Neural progenitor cell (in vitro differentiated cells): Measurements from ENCODE around the gene SIRT5. TPM values are rescaled to one million over a fixed set of nuclear protein-coding genes. Genes with fewer than 3 reads are reported as not detected.

Experiments
- DNase-seq: peaks from one replicate; pipeline ENCODE4 v3.0.0-alpha.2; 2016; ENCODE audit warnings: low spot score
- H2AFZ ChIP-seq: fragments of 200-600 bp; sonication (generic); replicated peaks from 2 replicates; pipeline ENCODE4 v1.6.1; 2016; ENCODE audit warnings: antibody characterized with exemption
- H3F3A ChIP-seq: fragments of 200-600 bp; sonication (generic); 2 replicates; pipeline ENCODE4 v1.6.1; 2016; ENCODE audit warnings: antibody characterized with exemption, low read depth
- H3K27ac ChIP-seq: fragments of 200-600 bp; sonication (generic); 2 replicates; pipeline ENCODE4 v1.5.1; 2016; ENCODE audit warnings: mild to moderate bottlenecking
- H3K27me3 ChIP-seq: fragments of 200-600 bp; sonication (generic); 2 replicates; pipeline ENCODE4 v1.6.1; 2016; ENCODE audit warnings: mild to moderate bottlenecking, moderate library complexity
- H3K36me3 ChIP-seq: fragments of 200-600 bp; sonication (generic); 2 replicates; pipeline ENCODE4 v1.5.1; 2016
- H3K4me1 ChIP-seq: fragments of 200-600 bp; sonication (generic); 2 replicates; pipeline ENCODE4 v1.6.1; 2016; ENCODE audit warnings: mixed run types
- H3K4me2 ChIP-seq: fragments of 200-600 bp; sonication (generic); 2 replicates; pipeline ENCODE4 v1.6.1; 2016
- H3K4me3 ChIP-seq: fragments of 200-600 bp; sonication (generic); 2 replicates; pipeline ENCODE4 v1.5.1; 2016
- H3K79me2 ChIP-seq: fragments of 200-600 bp; sonication (generic); 2 replicates; pipeline ENCODE4 v1.6.1; 2016; ENCODE audit warnings: low read depth
- H3K9ac ChIP-seq: fragments of 200-600 bp; sonication (generic); 2 replicates; pipeline ENCODE4 v1.6.1; 2016
- H3K9me3 ChIP-seq: fragments of 200-600 bp; sonication (generic); 2 replicates; pipeline ENCODE4 v1.5.1; 2016; ENCODE audit warnings: low read depth
- H4K20me1 ChIP-seq: fragments of 200-600 bp; sonication (generic); 2 replicates; pipeline ENCODE4 v1.6.1; 2016; ENCODE audit warnings: low read depth
- H3K27ac Mint-ChIP-seq: 3 replicates; pipeline ENCODE4 v1.8.0; 2021; ENCODE audit warnings: mixed read lengths
- H3K27me3 Mint-ChIP-seq: 2 replicates; pipeline ENCODE4 v1.8.0; 2022; ENCODE audit warnings: low read depth, mild to moderate bottlenecking, inconsistent platforms, moderate library complexity, mixed read lengths; ENCODE audit not compliant: insufficient read depth
- H3K36me3 Mint-ChIP-seq: 3 replicates; pipeline ENCODE4 v1.8.0; 2021; ENCODE audit warnings: mixed read lengths
- H3K4me1 Mint-ChIP-seq: 3 replicates; pipeline ENCODE4 v1.8.0; 2021; ENCODE audit warnings: mixed read lengths
- H3K4me3 Mint-ChIP-seq: 3 replicates; pipeline ENCODE4 v1.8.0; 2021; ENCODE audit warnings: mild to moderate bottlenecking, moderate library complexity, mixed read lengths
- H3K9me3 Mint-ChIP-seq: 3 replicates; pipeline ENCODE4 v1.8.0; 2020; ENCODE audit warnings: mixed read lengths
- EZH2 ChIP-seq: fragments of 200-600 bp; sonication (generic); IDR thresholded peaks from 2 replicates; pipeline ENCODE4 v1.6.1; 2017; ENCODE audit warnings: antibody characterized with exemption, mild to moderate bottlenecking, moderate library complexity
- EZH2phosphoT487 ChIP-seq: fragments of 200-600 bp; sonication (generic); IDR thresholded peaks from 2 replicates; pipeline ENCODE4 v1.6.1; 2017; ENCODE audit warnings: antibody characterized with exemption
- total RNA-seq: library from RNA; depleted of rRNA; stranded (reverse); fragments of >200 nt; gene quantifications from 2 replicates; pipeline ENCODE4 v1.2.3, GENCODE V29; 2015; ENCODE audit warnings: low replicate concordance
- TF ChIP-seq, protein P1 (sequence below): fragments of 200-600 bp; sonication (generic); IDR thresholded peaks from 2 replicates; pipeline ENCODE4 v1.5.1; 2017; ENCODE audit warnings: antibody characterized with exemption, mild to moderate bottlenecking

SIRT5 gene
- total RNA-seq: 14.3 and 18.2 TPM in 2 replicates

DNA sequence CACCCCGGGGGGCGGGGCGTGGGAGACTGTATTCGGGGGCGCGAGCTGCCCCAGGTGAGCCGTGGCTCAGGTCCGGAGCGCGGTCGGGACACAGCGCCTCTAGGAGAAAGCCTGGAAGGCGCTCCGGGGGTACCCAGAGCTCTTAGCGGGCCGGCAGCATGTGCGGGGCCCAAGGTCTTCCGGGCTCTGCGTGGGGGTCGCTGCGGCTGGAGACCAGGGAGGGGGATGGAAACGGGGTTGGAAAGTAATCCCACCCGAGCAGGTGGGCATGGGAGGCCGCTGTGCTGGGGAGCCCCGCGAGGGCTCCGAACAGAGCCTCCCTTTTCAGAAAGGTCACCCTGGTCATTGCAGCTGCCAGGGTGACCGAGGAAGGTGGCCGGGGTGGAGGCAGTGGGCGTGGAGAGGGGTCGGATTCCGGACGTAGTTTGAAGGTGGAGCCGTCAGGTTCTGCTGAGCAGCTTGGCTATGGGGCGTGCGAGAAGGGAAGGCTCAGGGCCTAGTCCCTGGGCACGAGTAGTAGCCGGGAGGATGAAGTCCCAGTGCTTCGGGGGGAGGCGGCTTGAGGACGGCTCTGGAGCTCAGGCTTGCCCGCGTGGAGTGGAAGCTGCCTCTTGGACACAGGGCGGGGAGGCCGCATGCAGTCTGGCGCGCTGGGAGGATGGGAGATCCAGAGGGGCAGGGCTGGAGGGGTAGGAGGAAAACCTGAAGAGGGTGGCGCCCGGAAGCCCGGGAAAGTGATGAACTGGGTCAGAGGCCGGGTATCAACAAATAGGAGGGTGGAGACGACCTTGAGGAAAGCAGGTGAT lies at the start of gene SIRT5:
SIRT5 (plus strand) TSS at position 31 of the 806 bp plus-strand sequence. CDS start 9,510 bp downstream, outside the sequence.
- TF ChIP-seq EZH2phosphoT487 (no peak), EZH2 (no peak)
- TF ChIP-seq, protein P1, sequence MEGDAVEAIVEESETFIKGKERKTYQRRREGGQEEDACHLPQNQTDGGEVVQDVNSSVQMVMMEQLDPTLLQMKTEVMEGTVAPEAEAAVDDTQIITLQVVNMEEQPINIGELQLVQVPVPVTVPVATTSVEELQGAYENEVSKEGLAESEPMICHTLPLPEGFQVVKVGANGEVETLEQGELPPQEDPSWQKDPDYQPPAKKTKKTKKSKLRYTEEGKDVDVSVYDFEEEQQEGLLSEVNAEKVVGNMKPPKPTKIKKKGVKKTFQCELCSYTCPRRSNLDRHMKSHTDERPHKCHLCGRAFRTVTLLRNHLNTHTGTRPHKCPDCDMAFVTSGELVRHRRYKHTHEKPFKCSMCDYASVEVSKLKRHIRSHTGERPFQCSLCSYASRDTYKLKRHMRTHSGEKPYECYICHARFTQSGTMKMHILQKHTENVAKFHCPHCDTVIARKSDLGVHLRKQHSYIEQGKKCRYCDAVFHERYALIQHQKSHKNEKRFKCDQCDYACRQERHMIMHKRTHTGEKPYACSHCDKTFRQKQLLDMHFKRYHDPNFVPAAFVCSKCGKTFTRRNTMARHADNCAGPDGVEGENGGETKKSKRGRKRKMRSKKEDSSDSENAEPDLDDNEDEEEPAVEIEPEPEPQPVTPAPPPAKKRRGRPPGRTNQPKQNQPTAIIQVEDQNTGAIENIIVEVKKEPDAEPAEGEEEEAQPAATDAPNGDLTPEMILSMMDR: no peak
- peak; percentile 91 for DNase-seq
- Histone ChIP-seq H3K9ac (peak within 1 kb of the TSS; percentile 42), H3F3A (peaks cover 39% of the 10 kb centered on the region), H3K36me3 (no peaks in the 10 kb centered on the region), H3K79me2 (peaks cover 28% of the 10 kb centered on the region), H3K27me3 (no peaks in the 10 kb centered on the region), H2AFZ (peak within 1 kb of the TSS; percentile 93), H3K4me3 (peak within 1 kb of the TSS; percentile 64), H3K9me3 (no peaks in the 10 kb centered on the region), H4K20me1 (no peaks in the 10 kb centered on the region), H3K4me2 (peak within 1 kb of the TSS; percentile 76), H3K4me1 (peaks cover 22% of the 10 kb centered on the region), H3K27ac (peak within 1 kb of the TSS; percentile 73)
- peaks cover 22% of the 10 kb centered on the region for H3K4me1 Mint-ChIP-seq
- peaks cover 4% of the 10 kb centered on the region for H3K36me3 Mint-ChIP-seq
- peaks cover 3% of the 10 kb centered on the region for H3K27me3 Mint-ChIP-seq
- peak within 1 kb of the TSS; percentile 98 for H3K27ac Mint-ChIP-seq
- H3K4me3 Mint-ChIP-seq: peak within 1 kb of the TSS; percentile 96
- H3K9me3 Mint-ChIP-seq: peaks cover 6% of the 10 kb centered on the region

DNA sequence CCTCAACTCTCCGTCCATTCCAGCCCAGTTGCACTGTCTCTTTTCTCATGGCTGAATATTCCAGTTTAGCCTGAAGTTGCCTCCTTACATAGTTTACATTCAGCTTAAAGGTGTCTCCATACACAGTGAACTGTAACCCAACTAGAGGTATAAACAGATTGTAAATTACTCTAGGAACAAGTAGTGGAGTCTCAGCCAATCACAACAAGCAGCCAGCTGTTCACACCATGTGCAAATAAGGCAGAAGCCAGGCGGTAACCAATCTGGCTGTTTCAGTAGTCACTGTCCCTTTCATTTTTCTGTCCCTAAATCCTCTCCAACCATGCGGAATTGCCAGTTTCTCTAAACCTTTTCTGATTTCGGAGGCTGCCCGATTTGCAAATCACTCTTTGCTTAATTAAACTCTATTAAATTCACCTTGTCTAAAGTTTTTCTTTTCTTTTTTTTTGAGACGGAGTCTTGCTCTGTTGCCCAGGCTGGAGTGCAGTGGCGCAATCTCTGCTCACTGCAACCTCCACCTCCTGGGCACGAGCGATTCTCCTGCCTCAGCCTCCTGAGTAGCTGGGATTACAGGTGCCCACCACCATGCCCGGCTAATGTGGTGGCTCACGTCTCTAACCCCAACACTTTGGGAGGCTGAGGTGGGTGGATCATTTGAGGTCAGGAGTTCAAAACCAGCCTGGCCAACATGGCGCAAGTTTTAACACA lies 49.4 kb upstream of the SIRT5 start:
- Histone ChIP-seq H3K4me2 (no peak overlapping the region), H3K9me3 (no peaks in the 10 kb centered on the region), H4K20me1 (no peaks in the 10 kb centered on the region), H3K27ac (no peak overlapping the region), H2AFZ (no peak overlapping the region), H3K4me1 (peaks cover 13% of the 10 kb centered on the region), H3K27me3 (no peaks in the 10 kb centered on the region), H3K4me3 (no peak overlapping the region), H3K79me2 (no peaks in the 10 kb centered on the region), H3K9ac (no peak overlapping the region), H3F3A (peaks cover 6% of the 10 kb centered on the region), H3K36me3 (no peaks in the 10 kb centered on the region)
- Mint-ChIP-seq H3K4me1 (peaks cover 18% of the 10 kb centered on the region), H3K9me3 (no peaks in the 10 kb centered on the region), H3K27ac (no peak overlapping the region), H3K36me3 (no peaks in the 10 kb centered on the region), H3K4me3 (no peak overlapping the region), H3K27me3 (peaks cover 3% of the 10 kb centered on the region)
- TF ChIP-seq, protein P1: no peak
- no peak for TF ChIP-seq EZH2
- TF ChIP-seq EZH2phosphoT487: no peak
- DNase-seq: no peak

DNA sequence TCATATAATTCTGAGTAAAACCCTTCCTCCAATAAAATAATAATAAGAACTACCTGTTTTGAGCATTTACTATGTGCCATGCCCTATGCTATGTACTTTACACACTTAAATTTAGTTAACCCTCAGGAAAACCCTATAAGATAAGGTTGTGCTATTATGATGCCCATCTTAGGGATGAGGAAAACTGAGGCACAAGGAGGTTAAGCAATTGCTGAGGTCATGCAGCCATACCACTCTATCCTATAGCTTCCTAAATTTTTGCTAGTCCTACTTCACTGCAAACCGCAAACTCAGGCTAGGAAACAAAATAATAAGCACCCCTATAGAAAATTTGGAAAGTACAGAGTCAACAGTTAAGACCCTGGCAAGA lies 48.1 kb upstream of the SIRT5 start:
- Mint-ChIP-seq H3K36me3 (no peaks in the 10 kb centered on the region), H3K4me3 (no peak overlapping the region), H3K9me3 (no peaks in the 10 kb centered on the region), H3K27ac (no peak overlapping the region), H3K4me1 (peaks cover 25% of the 10 kb centered on the region), H3K27me3 (peaks cover 5% of the 10 kb centered on the region)
- no peak overlapping the region for H3K27ac ChIP-seq
- no peaks in the 10 kb centered on the region for H3K27me3 ChIP-seq
- H3K79me2 ChIP-seq: no peaks in the 10 kb centered on the region
- H3K4me1 ChIP-seq: peaks cover 13% of the 10 kb centered on the region
- DNase-seq: no peak
- H4K20me1 ChIP-seq: no peaks in the 10 kb centered on the region
- H2AFZ ChIP-seq: no peak overlapping the region
- no peaks in the 10 kb centered on the region for H3K36me3 ChIP-seq
- H3K9ac ChIP-seq: no peak overlapping the region
- no peak overlapping the region for H3K4me2 ChIP-seq
- no peaks in the 10 kb centered on the region for H3K9me3 ChIP-seq
- peaks cover 6% of the 10 kb centered on the region for H3F3A ChIP-seq
- no peak overlapping the region for H3K4me3 ChIP-seq
- TF ChIP-seq EZH2phosphoT487: no peak
- no peak for TF ChIP-seq EZH2
- TF ChIP-seq, protein P1: no peak
